Measurements from ENCODE around the gene DAPK1. TPM values are rescaled to one million over a fixed set of nuclear protein-coding genes. Genes with fewer than 3 reads are reported as not detected.

Gene DAPK1
- total RNA-seq, 1 donor from 2014 or later = 196 TPM

- Histone ChIP-seq H3K36me3 (peaks cover 4% of the 10 kb centered on the region), H3K9me3 (no peaks in the 10 kb centered on the region), H3K4me1 (peaks cover 43% of the 10 kb centered on the region), H3K27me3 (ENCODE audit: low read depth) (no peaks in the 10 kb centered on the region), H3K27ac (no peak overlapping the region), H3K4me3 (no peak overlapping the region)
- intact Hi-C loops (cut with DNase I) = no loop called here
- TF ChIP-seq, protein P1, sequence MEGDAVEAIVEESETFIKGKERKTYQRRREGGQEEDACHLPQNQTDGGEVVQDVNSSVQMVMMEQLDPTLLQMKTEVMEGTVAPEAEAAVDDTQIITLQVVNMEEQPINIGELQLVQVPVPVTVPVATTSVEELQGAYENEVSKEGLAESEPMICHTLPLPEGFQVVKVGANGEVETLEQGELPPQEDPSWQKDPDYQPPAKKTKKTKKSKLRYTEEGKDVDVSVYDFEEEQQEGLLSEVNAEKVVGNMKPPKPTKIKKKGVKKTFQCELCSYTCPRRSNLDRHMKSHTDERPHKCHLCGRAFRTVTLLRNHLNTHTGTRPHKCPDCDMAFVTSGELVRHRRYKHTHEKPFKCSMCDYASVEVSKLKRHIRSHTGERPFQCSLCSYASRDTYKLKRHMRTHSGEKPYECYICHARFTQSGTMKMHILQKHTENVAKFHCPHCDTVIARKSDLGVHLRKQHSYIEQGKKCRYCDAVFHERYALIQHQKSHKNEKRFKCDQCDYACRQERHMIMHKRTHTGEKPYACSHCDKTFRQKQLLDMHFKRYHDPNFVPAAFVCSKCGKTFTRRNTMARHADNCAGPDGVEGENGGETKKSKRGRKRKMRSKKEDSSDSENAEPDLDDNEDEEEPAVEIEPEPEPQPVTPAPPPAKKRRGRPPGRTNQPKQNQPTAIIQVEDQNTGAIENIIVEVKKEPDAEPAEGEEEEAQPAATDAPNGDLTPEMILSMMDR (IDR thresholded peaks at IDR 0.05) = no peak
- ATAC-seq (no peak), DNase-seq (no peak)
Measured at GRCh38 chr9:87530716-87531115, 33.0 kb downstream of the DAPK1 start.

GRCh38 chr9:87531370-87532295 lies 34.0 kb downstream of the DAPK1 start:
- Histone ChIP-seq H3K36me3 (peaks cover 4% of the 10 kb centered on the region), H3K4me1 (peaks cover 49% of the 10 kb centered on the region), H3K27ac (no peak overlapping the region), H3K4me3 (no peak overlapping the region), H3K9me3 (no peaks in the 10 kb centered on the region), H3K27me3 (ENCODE audit: low read depth) (no peaks in the 10 kb centered on the region)
- intact Hi-C loops (cut with DNase I) = no loop called here
- DNase-seq = no peak
- TF ChIP-seq, protein P1 (IDR thresholded peaks at IDR 0.05) = no peak
- ATAC-seq = no peak

DNA sequence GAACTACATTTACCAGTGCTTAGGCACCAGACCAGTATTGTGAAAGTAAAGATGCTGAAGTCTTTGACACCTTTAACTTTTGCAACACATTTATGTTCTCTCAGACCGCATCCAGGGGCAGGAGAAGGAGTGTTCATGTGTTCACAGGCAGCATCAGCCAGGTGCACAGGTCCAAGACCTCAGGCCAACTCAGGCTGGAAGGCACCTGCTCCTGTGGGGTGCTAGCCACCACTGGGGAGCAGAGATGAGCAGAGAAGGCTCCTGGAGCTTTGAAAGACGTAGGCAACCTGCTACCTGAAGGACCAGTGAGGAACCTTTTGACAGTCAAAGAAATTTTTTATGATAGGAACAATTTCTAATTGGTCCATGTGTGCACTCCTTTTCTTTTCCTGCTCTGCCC lies 35.6 kb downstream of the DAPK1 start:
- no peaks in the 10 kb centered on the region for H3K9me3 ChIP-seq
- DNase-seq (no peak), ATAC-seq (no peak)
- no peaks in the 10 kb centered on the region for H3K36me3 ChIP-seq
- H3K27ac ChIP-seq = no peak overlapping the region
- no peak overlapping the region for H3K4me3 ChIP-seq
- TF ChIP-seq, protein P1 (IDR thresholded peaks at IDR 0.05) = no peak
- peaks cover 41% of the 10 kb centered on the region for H3K4me1 ChIP-seq
- intact Hi-C loops (cut with DNase I) = no loop called here
- no peaks in the 10 kb centered on the region for H3K27me3 ChIP-seq (ENCODE audit: low read depth)

DNA sequence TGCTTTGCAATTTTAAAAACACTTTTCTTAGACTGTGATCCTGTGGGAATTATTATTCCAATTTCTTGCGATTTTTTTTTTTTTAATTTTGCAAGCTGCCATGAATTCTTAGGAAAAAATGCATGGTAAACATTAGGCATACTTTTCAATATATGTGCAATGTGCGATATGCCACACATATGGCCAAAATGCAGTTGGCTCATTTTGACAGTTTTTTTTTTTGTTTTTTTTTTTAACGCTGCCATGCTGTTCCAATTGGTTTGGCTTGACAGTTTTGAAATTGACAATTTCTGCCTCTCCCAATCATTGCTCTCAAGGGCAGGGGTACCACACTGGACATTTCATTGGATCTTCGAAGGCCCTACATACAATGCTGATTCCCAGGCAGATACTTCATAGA lies 36.4 kb downstream of the DAPK1 start:
- ATAC-seq (no peak), DNase-seq (no peak)
- intact Hi-C loops (cut with DNase I) = no loop called here

GRCh38 chr9:87534957-87535356 lies 37.3 kb downstream of the DAPK1 start:
- no peaks in the 10 kb centered on the region for H3K36me3 ChIP-seq
- DNase-seq (no peak), ATAC-seq (no peak)
- no peaks in the 10 kb centered on the region for H3K9me3 ChIP-seq
- no peak overlapping the region for H3K27ac ChIP-seq
- no peak overlapping the region for H3K4me3 ChIP-seq
- intact Hi-C loops (cut with DNase I) = no loop called here
- no peaks in the 10 kb centered on the region for H3K27me3 ChIP-seq (ENCODE audit: low read depth)
- TF ChIP-seq, protein P1 (IDR thresholded peaks at IDR 0.05) = no peak
- peaks cover 31% of the 10 kb centered on the region for H3K4me1 ChIP-seq

More for the DNA sequence above, 36.4 kb downstream of the DAPK1 start:
- H3K4me3 ChIP-seq = no peak overlapping the region
- peaks cover 39% of the 10 kb centered on the region for H3K4me1 ChIP-seq
- TF ChIP-seq, protein P1 (IDR thresholded peaks at IDR 0.05) = no peak
- no peaks in the 10 kb centered on the region for H3K9me3 ChIP-seq
- no peaks in the 10 kb centered on the region for H3K27me3 ChIP-seq (ENCODE audit: low read depth)
- no peak overlapping the region for H3K27ac ChIP-seq
- H3K36me3 ChIP-seq = no peaks in the 10 kb centered on the region
